Subcutaneous abdominal adipose tissue (tissue), 5 donors: ENCODE results near the gene NTSR1.

Experiments
- H3K27ac ChIP-seq: one replicate; pipeline ENCODE4 v1.7.0; 2013; ENCODE audit warnings: low read depth, mild to moderate bottlenecking, inconsistent platforms, low read length, moderate library complexity
- H3K27me3 ChIP-seq, 5 donors: one replicate each; pipeline ENCODE4 v1.7.0; 2013; ENCODE audit warnings: low read length in 5 of 5, inconsistent platforms in 1 of 5; ENCODE audit not compliant: control insufficient read depth in 5 of 5, insufficient read depth in 4 of 5
- H3K36me3 ChIP-seq, 5 donors: one replicate each; pipeline ENCODE4 v1.7.0; 2013; ENCODE audit warnings: low read length in 5 of 5; ENCODE audit not compliant: control insufficient read depth in 5 of 5, insufficient read depth in 5 of 5
- H3K4me1 ChIP-seq, 5 donors: one replicate each; pipeline ENCODE4 v1.7.0; 2013; ENCODE audit warnings: low read length in 5 of 5, mild to moderate bottlenecking in 3 of 5, moderate library complexity in 1 of 5; ENCODE audit not compliant: control insufficient read depth in 5 of 5, insufficient read depth in 5 of 5
- H3K4me3 ChIP-seq, 5 donors: one replicate each; pipeline ENCODE4 v1.7.0; 2013; ENCODE audit warnings: low read length in 5 of 5, low read depth in 1 of 5
- H3K9ac ChIP-seq, 5 donors: one replicate each; pipeline ENCODE4 v1.7.0; 2013; ENCODE audit warnings: low read length in 5 of 5, mild to moderate bottlenecking in 4 of 5, moderate library complexity in 3 of 5
- H3K9me3 ChIP-seq, 5 donors: one replicate each; pipeline ENCODE4 v1.7.0; 2013; ENCODE audit warnings: low read length in 5 of 5; ENCODE audit not compliant: control insufficient read depth in 5 of 5
- donor health status: healthy.
- donor health status: healthy.
- donor health status: healthy.
- donor health status: healthy.
- donor health status: healthy.

Gene NTSR1

GRCh38 chr20:62759981-62760431 lies 51.4 kb downstream of the NTSR1 start:
- Histone ChIP-seq H3K27me3 (peaks cover 6 to 32% (median 21%) of the 10 kb centered on the region in 5 donors), H3K9me3 (no peaks in the 10 kb centered on the region), H3K4me1 (peaks cover 3 to 45% (median 43%) of the 10 kb centered on the region in 5 donors), H3K27ac (no peak overlapping the region), H3K4me3 (no peak overlapping the region), H3K36me3 (no peaks in the 10 kb centered on the region), H3K9ac (no peak overlapping the region)

- Histone ChIP-seq H3K27me3 (peaks cover 11 to 36% (median 26%) of the 10 kb centered on the region in 5 donors), H3K4me1 (peaks cover 3 to 45% (median 43%) of the 10 kb centered on the region in 5 donors), H3K9me3 (no peaks in the 10 kb centered on the region), H3K27ac (no peak overlapping the region), H3K36me3 (no peaks in the 10 kb centered on the region), H3K4me3 (no peak overlapping the region), H3K9ac (peak overlapping the region in 1 of 5 donors; percentile 41)
Measured at GRCh38 chr20:62760471-62760855, 51.8 kb downstream of the NTSR1 start.

- Histone ChIP-seq H3K27me3 (peaks cover 17 to 43% (median 32%) of the 10 kb centered on the region in 5 donors), H3K4me1 (peaks cover 3 to 43% (median 41%) of the 10 kb centered on the region in 5 donors), H3K36me3 (no peaks in the 10 kb centered on the region), H3K9ac (peak overlapping the region in 1 of 5 donors; percentile 41), H3K4me3 (no peak overlapping the region), H3K27ac (no peak overlapping the region), H3K9me3 (no peaks in the 10 kb centered on the region)
Measured at GRCh38 chr20:62760856-62761758, 52.5 kb downstream of the NTSR1 start.

- no peak overlapping the region for H3K27ac ChIP-seq
- no peaks in the 10 kb centered on the region for H3K36me3 ChIP-seq
- H3K9ac ChIP-seq: no peak overlapping the region
- no peaks in the 10 kb centered on the region for H3K9me3 ChIP-seq
- no peak overlapping the region for H3K4me3 ChIP-seq
- peaks cover 20 to 44% (median 37%) of the 10 kb centered on the region in 5 donors for H3K27me3 ChIP-seq
- H3K4me1 ChIP-seq: peaks cover 3 to 36% (median 34%) of the 10 kb centered on the region in 5 donors
Measured at GRCh38 chr20:62761759-62762131, 53.1 kb downstream of the NTSR1 start.

- Histone ChIP-seq H3K27ac (no peak overlapping the region), H3K4me3 (no peak overlapping the region), H3K36me3 (no peaks in the 10 kb centered on the region), H3K9me3 (no peaks in the 10 kb centered on the region), H3K4me1 (peaks cover 3 to 30% (median 29%) of the 10 kb centered on the region in 5 donors), H3K27me3 (peaks cover 20 to 45% (median 39%) of the 10 kb centered on the region in 5 donors), H3K9ac (no peak overlapping the region)
Measured at GRCh38 chr20:62762376-62762775, 53.7 kb downstream of the NTSR1 start.

- H3K4me1 ChIP-seq: peaks cover 3 to 25% (median 24%) of the 10 kb centered on the region in 5 donors
- H3K27me3 ChIP-seq: peaks cover 20 to 47% (median 39%) of the 10 kb centered on the region in 5 donors
- H3K4me3 ChIP-seq: no peak overlapping the region
- H3K9ac ChIP-seq: no peak overlapping the region
- H3K9me3 ChIP-seq: no peaks in the 10 kb centered on the region
- no peak overlapping the region for H3K27ac ChIP-seq
- H3K36me3 ChIP-seq: no peaks in the 10 kb centered on the region
Measured at GRCh38 chr20:62762801-62763368, 54.2 kb downstream of the NTSR1 start.

GRCh38 chr20:62763404-62763803 lies 54.8 kb downstream of the NTSR1 start:
- Histone ChIP-seq H3K36me3 (no peaks in the 10 kb centered on the region), H3K27me3 (peaks cover 20 to 51% (median 39%) of the 10 kb centered on the region in 5 donors), H3K4me3 (no peak overlapping the region), H3K4me1 (peaks cover 3 to 20% (median 18%) of the 10 kb centered on the region in 5 donors), H3K27ac (no peak overlapping the region), H3K9ac (no peak overlapping the region), H3K9me3 (no peaks in the 10 kb centered on the region)

- no peak overlapping the region for H3K27ac ChIP-seq
- no peak overlapping the region for H3K4me3 ChIP-seq
- H3K9ac ChIP-seq: no peak overlapping the region
- no peaks in the 10 kb centered on the region for H3K36me3 ChIP-seq
- H3K4me1 ChIP-seq: peaks cover 3 to 15% (median 14%) of the 10 kb centered on the region in 5 donors
- H3K9me3 ChIP-seq: no peaks in the 10 kb centered on the region
- H3K27me3 ChIP-seq: peaks cover 20 to 49% (median 42%) of the 10 kb centered on the region in 5 donors
Measured at GRCh38 chr20:62764156-62764935, 55.7 kb downstream of the NTSR1 start.

GRCh38 chr20:62765021-62765420 lies 56.4 kb downstream of the NTSR1 start:
- Histone ChIP-seq H3K27me3 (peaks cover 20 to 49% (median 38%) of the 10 kb centered on the region in 5 donors), H3K27ac (no peak overlapping the region), H3K9ac (no peak overlapping the region), H3K4me1 (peaks cover 3 to 15% (median 14%) of the 10 kb centered on the region in 5 donors), H3K9me3 (no peaks in the 10 kb centered on the region), H3K36me3 (no peaks in the 10 kb centered on the region), H3K4me3 (no peak overlapping the region)
